Fibroblast of mammary gland (primary cell): Measurements from ENCODE around the gene SYT14.
"Not testable (repeated sequence)": the region's sequence is repeated elsewhere in the genome, so short reads cannot be mapped to it uniquely, and the experiment has no call there.

Experiments used
- DNase-seq: peaks from one replicate; pipeline ENCODE4 v3.0.0-alpha.2; 2010; ENCODE audit warnings: low read depth
- H3K4me3 ChIP-seq: 2 replicates; pipeline ENCODE4 v1.5.1; 2011; ENCODE audit warnings: low read depth, mild to moderate bottlenecking, low read length, moderate library complexity; ENCODE audit not compliant: control insufficient read depth
- CTCF ChIP-seq: conservative IDR thresholded peaks from 2 replicates; pipeline ENCODE4 v1.5.1; 2011; ENCODE audit warnings: low read depth, low read length, inconsistent platforms; ENCODE audit not compliant: control insufficient read depth, insufficient read depth

Gene SYT14

GRCh38 chr1:210092366-210092765 lies 154.3 kb downstream of the SYT14 start:
- TF ChIP-seq CTCF: no peak
- DNase-seq: no peak
- H3K4me3 ChIP-seq: no peak overlapping the region

- no peak overlapping the region for H3K4me3 ChIP-seq
- DNase-seq: no peak
- no peak for TF ChIP-seq CTCF
Observed at GRCh38 chr1:210093461-210093860, 155.4 kb downstream of the SYT14 start.

- no peak overlapping the region for H3K4me3 ChIP-seq
- no peak for TF ChIP-seq CTCF
- DNase-seq: no peak
Observed at GRCh38 chr1:210098356-210098755, 160.3 kb downstream of the SYT14 start.

GRCh38 chr1:210099921-210100320 lies 161.9 kb downstream of the SYT14 start:
- no peak for DNase-seq
- TF ChIP-seq CTCF: no peak
- no peak overlapping the region for H3K4me3 ChIP-seq

- no peak for DNase-seq
- no peak overlapping the region for H3K4me3 ChIP-seq
- no peak for TF ChIP-seq CTCF
Observed at GRCh38 chr1:210104103-210104502, 166.1 kb downstream of the SYT14 start.

- not testable (repeated sequence) for DNase-seq, H3K4me3 ChIP-seq
Observed at GRCh38 chr1:210112906-210113305, 174.9 kb downstream of the SYT14 start.

- DNase-seq: no peak
- H3K4me3 ChIP-seq: no peak overlapping the region
- TF ChIP-seq CTCF: no peak
Observed at GRCh38 chr1:210117198-210117597, 179.2 kb downstream of the SYT14 start.
